Astrocyte of the spinal cord (primary cell): Measurements from ENCODE around the gene PLCE1.
A peak's percentile ranks its signal among the peaks of the same experiment; 100 is the strongest.

Experiments
- DNase-seq: peaks from one replicate; pipeline ENCODE4 v3.0.0; 2011; ENCODE audit warnings: low read depth, low spot score
- H3K4me3 ChIP-seq: 2 replicates; pipeline ENCODE4 v1.5.1; 2011; ENCODE audit warnings: low read depth, mild to moderate bottlenecking, low read length, moderate library complexity
- in situ Hi-C: cut with HindIII; loops from 2 replicates; pipeline ENCODE4 v1.10.0; 2017; ENCODE audit warnings: low sequenced_read_pairs
- TF ChIP-seq, protein P1 (sequence below): IDR thresholded peaks from 2 replicates; pipeline ENCODE4 v1.5.1; 2012; ENCODE audit warnings: low read depth, mild to moderate bottlenecking, low read length, inconsistent platforms

PLCE1 gene

DNA sequence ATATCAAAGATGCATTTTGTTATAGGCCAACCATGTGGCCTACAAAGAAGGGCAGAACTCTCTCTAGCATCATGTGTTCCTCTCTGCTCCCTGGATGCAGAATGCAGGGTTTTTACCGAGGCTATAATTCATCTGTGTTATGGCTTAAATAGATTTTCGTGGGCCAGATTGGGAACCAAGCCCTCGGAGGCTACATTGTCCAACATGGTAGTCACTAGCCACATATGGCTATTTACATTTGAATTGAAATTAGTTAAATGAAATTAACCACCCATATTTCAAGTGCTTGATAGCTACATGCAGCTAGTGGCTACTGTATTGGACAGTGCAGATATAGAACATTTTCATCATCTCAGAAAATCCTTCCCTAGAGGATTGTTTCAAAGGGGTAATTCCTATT lies 2.8 kb downstream of the PLCE1 start:
- in situ Hi-C loops, result no loop called here
- H3K4me3 ChIP-seq, result no peak overlapping the region
- TF ChIP-seq, protein P1, sequence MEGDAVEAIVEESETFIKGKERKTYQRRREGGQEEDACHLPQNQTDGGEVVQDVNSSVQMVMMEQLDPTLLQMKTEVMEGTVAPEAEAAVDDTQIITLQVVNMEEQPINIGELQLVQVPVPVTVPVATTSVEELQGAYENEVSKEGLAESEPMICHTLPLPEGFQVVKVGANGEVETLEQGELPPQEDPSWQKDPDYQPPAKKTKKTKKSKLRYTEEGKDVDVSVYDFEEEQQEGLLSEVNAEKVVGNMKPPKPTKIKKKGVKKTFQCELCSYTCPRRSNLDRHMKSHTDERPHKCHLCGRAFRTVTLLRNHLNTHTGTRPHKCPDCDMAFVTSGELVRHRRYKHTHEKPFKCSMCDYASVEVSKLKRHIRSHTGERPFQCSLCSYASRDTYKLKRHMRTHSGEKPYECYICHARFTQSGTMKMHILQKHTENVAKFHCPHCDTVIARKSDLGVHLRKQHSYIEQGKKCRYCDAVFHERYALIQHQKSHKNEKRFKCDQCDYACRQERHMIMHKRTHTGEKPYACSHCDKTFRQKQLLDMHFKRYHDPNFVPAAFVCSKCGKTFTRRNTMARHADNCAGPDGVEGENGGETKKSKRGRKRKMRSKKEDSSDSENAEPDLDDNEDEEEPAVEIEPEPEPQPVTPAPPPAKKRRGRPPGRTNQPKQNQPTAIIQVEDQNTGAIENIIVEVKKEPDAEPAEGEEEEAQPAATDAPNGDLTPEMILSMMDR, result no peak
- DNase-seq, result no peak

DNA sequence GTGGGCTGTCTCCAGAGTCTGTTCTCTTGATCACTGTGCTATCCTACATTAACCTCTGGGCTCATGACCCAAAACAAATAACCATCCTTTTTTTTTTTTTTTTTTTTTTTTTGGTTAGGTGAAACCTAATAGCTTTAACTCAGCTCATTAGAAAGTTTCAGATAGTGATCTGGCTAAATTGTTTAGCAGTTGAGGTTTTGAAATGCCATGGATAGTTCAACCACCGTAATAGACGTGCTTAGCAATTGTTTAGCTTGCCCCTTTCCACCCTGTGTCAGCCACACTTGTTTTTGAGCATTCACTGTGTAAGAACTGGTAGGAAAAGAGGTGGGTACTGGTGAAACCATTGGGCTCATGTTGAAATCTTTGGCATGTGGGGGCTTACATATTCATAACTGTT lies 3.8 kb downstream of the PLCE1 start:
- TF ChIP-seq, protein P1, result no peak
- in situ Hi-C loops, result no loop called here
- no peak for DNase-seq
- no peak overlapping the region for H3K4me3 ChIP-seq

DNA sequence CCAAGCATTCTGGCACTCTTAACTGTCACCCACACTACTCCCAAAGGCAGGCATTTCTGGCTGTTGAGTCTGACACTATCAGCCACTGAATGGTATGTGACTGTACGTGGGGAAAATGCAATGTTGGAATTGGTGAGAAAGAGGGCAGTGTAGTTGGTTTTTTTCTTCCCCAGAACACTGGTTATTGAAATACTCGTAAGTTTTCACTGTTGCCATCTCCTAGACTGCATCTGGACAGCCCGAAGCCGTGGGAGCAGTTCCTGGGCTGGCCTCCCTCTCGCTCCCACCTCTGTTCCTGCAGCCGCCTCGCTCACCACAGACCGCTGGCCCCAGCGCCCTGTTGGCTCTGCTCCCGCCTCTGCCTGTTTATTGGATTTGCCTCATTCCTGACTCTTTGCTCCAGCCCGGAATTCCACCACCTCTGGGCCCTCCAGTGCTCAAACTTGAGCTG lies 5.7 kb downstream of the PLCE1 start:
- TF ChIP-seq, protein P1, result no peak
- peak; percentile 62 for DNase-seq
- in situ Hi-C loops, result no loop called here
- no peak overlapping the region for H3K4me3 ChIP-seq

DNA sequence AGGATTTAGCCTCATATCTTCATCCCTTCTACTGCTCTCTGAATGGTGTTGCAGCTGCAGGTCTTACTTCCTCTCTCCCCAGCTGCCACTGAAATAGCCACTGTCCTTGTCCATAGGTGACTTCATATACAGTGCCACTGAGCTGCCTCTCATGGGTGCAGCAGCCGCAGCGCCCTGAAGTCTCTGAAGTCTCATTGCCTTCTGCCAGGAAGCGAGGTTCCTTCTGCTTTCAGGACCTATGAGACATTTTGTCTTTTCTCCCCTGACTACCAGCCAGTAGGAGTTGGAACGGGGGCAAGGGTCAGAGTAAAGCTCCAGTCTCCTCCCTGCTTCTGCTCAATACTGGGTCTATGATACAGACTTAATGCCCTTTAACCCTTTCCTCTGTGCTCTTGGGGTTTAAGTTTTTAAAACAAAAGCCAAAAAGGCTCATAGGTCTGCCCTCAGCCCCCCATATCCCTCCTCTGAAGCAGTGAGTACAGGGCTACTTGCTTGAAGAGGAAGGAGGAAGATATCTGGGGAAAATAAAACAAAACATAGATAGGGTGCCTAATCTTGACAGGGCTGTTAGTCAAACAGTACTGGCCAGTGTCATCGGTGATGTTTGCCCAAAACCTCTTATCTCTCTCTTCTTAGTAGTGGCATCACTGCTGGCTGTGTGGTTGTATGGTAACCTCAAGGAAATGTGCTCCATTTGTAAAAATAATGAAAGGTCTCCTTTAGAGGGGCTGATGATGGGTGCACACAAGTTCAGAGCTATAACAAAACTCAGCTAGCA lies 7.1 kb downstream of the PLCE1 start:
- DNase-seq, result no peak
- in situ Hi-C loops, result no loop called here
- H3K4me3 ChIP-seq, result no peak overlapping the region
- TF ChIP-seq, protein P1, result no peak

DNA sequence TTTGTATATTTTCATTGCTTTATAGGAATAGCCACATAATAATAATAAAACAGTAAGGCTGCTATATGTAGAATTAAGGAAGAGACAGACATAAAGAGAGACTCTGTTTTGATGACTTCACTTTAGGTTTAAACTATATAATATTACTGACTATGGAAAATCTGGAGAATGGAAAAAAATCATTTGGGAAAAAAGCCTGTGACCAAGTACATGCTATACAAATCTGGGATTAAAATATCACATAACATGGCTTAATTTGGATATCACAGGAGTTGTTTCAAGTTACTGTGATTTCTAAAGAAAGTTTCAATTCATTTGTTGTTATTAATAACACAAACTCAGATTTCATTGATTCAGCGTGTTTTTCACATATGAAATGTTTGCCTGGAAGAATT lies 7.7 kb downstream of the PLCE1 start:
- DNase-seq, result no peak
- TF ChIP-seq, protein P1, result no peak
- in situ Hi-C loops, result no loop called here
- H3K4me3 ChIP-seq, result no peak overlapping the region

DNA sequence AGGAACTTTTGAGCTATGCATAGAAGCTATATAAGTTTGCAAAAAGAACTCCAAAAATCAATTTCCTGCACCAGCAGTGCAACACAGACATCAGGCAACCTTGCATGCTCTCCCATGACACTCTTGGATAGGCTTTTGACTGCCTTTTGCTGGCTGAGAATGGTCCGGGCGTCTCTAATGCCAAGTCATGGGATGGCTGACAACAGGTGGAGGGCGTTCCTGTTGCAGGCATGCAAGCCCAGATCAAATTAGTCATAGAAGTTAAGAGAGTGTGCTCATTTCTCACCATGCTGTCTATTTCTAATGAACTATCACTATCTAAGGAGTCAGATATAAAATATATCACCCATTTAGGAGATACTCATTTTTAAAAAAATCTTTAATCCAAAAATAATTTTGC lies 8.4 kb downstream of the PLCE1 start:
- no peak for DNase-seq
- in situ Hi-C loops, result no loop called here
- TF ChIP-seq, protein P1, result no peak
- H3K4me3 ChIP-seq, result no peak overlapping the region
